ENCODE data around the gene PSMB5.

Gene PSMB5

DNA sequence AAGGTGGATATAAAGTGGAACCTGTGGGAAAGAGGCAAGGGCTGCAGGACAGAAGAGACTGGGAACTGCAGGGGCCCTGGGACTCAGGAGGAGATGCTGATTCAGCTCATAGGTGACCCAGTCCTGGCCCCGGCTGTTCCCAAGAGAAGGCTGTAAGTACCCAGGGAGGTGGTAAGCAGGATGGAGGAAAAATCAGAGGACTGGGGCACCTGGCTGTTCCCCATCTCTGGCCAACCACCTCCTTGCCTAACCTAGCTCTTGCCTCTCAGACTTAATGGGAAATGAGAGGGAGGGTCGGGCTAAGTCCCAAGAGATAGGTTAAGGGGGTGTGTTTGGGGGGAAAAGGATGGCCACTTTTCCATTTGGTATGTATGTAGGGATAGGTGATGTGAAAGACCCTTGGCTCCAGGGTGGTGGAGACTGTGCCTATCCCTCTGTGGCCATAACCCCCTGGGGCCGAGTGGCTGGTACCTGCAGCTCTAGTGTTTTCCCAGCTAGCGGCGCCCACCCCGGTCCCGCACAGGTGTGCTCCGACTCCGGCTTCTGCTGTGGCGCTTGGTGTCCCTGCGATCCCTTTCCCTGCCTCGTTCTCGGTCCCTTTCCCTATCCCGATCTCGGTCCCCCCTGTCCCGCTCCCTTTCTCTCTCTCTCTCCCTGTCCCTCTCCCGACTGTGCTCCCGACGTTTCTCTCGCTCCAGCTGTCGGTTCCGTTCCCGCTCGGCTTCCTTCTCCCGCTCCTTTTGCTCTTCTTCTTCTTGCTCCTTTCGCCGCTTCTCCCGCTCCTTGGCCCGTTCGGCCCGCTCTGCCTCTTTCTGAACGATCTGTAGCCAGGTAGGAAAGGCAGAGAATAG is 24.2 kb upstream of the PSMB5 start:
- DNase-seq, result no peak

DNA sequence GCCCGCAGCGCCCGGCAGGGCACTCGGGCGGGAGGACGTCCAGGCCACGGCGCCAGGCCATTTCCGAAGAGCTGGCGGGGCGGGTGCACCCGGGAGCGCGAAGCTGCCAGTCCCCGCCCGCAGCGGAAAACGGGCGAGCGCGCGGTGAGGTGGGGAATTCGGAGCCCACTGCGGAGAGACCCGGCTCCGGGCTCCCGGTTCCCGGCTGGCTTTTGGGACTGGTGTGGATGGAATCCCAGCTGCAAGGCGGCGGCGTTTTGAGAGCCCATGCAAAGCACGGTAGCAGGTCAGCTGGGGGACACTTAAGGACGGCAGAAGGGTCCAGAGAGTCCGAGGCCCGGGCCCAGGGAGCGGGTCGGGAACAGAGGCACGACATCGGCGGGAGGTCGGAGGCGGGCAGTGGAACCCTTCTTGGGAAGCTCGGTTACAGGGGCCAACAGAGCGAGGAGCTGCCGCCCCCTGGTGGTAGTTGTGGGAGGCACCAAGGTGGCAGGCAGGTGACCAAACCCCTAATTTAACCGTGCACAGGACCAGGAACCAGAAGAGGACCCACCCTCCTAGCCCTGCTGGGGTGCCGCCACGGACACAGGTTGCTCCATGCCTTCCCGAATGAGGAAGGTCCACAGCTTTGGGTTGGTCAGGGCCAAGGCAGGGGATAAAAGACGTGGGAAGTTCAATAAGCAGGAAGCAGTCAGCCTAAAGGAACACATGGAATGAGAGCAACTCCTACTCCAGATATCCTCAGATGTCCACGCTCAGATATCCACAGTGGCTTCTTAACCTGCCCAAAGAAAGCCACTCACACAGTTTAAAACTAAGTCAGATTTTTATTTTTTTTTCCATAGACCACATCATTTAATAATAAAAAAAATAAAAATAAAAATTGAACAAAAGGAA is 23.3 kb upstream of the PSMB5 start:
- DNase-seq, result no peak

DNA sequence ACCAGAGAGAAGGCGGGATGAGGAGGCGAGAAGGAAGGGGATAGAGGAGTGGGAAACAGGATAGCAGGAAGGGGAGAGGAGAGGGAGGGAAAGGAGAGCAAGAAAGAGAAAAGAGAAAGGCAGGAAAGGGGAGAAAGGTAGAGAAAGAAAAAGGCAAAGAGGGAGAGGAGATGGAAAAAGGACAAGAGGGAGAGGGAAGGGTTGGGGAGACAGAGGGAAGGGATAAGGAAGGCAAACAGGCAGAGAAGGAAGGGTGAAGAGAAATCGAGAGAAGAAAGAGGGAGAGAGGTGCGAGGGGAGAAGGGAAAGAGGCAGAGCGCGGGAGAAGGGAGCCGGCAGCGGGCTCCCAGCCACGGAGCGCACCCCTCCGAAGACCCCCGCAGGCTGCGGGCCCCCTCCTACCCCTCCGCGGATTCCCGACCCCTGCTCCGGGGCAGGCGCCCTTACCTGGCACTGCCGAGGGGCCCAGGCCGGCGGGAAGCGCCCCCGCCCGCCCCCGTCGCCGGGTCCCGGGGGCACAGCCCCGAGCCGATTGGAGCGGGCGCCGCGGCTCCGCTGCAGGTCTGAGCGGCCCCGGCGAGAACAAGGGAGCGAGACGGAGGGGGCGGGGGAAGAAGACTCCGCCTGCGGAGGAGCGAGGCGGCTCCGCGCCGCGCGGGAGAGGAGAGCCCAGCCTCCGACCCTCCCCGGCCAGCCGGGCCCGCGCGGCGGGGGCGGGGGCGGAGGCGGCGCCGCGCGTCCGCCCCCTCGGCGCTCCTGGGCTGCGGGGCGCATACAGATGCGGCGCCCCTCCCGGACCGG is 22.5 kb upstream of the PSMB5 start, which contains the start of gene CDH24:
Gene CDH24 (minus strand): TSS at position 565 of the 801 bp plus-strand sequence. CDS start 1,787 bp downstream, outside the sequence.
- DNase-seq, result no peak

DNA sequence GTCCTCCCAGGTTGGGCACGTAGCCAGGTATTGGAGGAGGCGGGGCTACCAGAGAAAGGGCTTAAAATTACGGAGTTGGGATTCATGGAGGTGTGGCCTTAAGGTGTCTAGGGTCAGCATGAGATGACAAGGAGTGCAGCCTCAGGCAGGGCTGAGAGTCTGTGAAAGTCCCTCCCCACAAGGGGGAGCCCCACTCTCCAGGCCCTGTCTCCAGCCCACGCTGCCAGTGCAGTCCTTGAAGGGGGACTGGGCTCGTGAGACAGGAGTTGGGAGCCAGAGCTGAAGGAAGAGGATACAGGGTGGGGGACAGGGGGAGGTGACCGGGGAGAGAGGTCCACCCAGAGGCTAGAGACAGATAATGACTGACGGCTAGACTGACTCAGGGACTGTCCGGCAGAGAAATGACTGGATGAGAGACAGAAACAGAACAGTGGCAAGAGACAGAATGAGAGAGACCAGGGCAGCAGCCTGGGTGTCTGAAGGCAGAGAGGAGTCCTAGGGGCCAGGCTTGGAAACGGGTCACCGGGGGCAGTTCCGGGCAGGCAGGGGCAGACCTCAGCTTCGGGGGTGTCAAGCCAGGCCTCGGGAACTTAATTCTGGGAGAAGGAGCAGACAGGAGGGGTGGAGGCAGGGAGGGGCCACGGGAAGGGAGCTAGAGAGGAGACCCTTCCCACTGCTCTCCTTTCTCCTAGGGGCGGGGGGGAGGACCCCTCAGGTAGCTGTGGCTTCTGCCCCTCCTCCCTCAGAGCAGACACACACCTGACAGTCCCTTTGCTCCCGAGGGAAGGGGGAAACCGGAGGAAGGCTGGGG is 21.6 kb upstream of the PSMB5 start:
- no peak for DNase-seq

DNA sequence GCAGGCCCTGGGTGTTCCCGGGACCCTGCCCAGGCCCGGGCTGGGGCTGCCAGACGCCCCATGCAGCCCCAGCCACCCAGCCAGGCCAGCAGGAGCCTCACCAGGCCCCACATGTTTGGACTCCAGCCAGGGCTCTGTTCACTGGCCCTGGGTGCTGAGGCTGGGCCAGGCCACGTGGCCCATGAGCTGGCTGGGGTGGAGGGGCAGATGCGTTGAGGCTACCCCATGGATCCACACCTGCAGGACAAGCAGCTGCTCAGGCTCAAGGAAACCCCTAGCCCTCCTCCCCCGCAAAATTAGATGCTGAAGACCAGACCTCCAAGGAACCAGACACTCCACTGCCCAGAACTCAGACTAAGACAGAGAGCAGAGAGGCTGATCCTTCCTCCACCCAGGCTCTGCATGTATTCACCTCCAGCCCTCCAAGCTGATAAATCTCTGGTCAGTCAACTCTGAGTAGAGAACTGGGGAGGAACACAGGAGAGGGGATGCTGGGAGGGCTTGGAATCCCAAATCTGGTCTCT is 21.0 kb upstream of the PSMB5 start:
- no peak for DNase-seq

DNA sequence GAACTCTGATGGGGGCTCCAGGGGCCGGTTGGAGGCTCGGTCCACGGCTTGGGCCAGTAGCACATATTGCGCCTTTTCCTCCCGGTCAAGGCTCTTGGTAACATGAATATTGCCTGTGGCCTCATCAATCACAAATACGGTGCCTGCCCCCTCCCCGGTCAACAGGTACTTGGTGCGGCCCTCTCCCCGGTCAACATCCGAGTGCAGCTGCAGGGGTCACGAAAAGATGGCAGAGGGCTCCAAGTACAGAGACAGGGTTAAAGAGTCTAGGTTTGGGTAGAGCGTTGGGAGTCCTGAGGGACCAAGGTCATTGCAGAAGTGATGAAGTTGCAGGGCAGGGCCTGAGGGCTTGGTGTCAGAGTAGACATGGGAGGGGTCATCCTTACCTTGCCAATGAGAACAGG is 20.4 kb upstream of the PSMB5 start:
- no peak for DNase-seq

DNA sequence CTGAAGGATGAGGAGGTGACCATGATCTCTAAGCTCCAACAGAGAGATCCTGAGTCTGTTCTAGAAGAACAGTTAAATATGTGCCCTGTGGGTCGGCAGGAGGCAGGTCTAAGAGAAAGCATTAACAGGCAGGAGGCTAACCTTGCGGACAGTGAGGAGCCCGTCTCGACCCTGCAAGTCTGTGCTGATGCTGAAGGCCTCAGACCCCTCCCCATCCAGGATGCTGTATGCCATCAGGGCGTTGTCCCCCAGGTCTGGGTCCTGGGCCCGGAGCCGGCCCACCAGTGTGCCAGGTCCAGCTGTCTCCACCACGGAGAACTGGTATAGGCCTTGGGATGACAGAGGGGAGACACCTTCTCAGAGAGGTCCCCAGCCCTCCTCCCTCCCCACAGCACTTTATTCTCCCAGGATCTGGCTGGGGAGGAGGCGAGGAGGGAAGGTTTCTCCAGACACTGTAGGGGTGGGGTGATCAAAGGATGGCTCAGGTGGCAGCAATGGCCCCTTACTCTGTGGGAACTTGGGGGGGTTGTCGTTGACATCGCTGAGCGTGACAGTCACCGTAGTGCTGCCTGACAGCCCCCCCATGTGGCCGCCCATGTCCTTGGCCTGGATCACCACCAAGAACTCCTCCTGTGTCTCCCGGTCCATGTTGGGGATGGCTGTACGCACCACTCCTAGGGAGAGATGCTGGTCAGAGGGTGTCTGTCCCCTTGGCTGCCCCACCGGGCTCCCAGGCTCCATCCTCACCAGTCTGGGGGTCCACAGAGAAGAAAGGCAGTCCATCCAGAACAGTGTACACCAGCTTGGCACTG is 19.5 kb upstream of the PSMB5 start:
- DNase-seq, result no peak

DNA sequence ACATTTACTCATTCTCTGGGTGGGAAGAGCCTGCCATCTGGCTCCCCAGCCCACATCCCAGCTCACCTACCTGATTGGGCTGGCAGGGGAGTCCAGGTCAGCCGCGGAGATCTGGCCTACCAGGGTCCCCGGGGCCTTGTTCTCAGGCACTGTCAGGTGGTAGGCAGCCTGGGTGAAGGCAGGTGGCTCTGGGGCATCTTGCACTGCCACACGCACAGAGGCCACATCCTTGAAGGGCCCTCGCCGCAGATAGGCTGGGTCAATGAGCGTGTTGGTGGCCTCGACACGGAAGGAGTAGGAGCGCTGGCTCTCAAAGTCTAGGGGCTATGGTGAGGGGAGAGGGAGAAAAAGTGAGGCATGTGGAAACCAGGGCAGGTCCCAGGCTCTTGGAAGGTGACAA is 18.7 kb upstream of the PSMB5 start:
- no peak for DNase-seq

DNA sequence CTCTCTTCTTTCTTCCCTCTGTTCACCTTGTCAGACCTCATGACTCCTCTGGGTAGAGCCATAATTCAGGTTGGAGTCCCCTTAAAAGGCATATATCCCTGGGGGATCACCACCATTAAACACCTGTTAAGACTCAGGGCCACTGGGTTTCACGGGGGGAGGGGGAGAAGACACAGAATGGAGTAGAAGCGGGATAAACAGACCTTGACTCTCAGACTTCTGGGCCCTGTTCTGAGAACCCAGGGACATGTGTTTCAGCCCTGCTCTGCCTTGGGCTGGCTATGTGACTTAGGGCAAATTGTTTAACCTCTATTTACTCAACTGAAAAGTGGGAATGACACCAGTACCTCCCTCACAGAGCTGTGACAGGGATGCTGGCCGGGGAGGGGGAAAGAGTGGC is 18.0 kb upstream of the PSMB5 start:
- DNase-seq, result no peak

DNA sequence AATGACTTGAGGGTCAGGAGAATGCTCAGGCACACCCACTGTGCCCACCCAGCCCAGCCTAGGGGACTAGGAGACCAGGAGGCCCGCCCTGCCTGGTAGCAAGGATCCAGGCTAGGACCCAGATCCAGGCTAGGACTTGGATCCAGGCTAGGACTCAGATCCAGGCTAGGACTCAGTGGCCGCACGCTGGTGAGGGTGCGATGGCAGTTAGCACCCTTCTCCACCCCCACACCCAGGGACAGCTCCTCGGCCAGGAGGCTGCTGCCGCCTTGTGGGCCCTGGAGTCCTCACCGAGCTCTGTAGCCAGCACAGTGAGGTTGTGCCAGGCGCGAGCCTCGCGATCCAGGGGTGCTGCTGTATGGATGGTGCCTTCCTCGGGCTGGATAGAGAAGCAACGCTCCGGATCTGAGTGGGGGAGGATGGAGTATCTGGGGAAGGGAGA is 17.5 kb upstream of the PSMB5 start:
- no peak for DNase-seq

DNA sequence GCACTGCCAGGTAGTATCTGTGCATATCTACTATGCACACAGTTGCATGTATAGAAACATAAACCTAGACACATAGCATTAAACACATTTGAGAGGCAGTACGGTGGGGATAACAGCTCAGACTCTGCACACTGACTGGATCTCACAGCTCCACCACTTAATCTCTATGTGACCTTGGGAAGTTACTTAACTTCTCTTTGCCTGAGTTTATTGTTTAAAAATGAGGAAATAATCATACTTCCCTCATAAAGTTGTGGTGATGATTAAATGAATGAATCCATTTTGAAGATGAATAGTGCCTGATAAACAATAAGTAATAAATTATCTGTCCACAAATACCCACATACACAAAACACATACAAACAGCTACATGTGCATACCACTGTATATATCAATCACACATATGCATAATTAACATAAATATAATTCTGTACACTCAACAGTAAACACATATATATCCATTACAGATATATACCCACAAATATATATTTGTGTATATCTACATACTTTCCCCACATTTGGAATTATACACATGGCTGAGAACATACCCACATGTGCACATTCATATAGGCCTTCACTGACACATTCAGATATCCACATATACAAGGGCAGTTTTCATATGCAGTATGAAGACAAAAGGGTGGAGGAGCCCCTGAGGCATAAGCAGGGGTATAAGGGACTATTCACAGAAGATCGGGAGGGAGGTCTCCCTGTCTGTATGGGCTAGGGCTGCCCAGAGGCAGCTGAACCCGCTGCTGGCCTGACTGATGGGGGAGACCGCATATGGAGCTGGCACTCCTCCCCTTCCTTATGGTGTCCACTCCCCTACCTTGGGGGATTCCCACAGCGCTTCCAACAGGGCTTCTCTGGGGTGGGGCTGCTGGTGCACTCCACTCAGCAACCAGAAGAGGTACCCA is 16.7 kb upstream of the PSMB5 start:
- DNase-seq, result no peak

DNA sequence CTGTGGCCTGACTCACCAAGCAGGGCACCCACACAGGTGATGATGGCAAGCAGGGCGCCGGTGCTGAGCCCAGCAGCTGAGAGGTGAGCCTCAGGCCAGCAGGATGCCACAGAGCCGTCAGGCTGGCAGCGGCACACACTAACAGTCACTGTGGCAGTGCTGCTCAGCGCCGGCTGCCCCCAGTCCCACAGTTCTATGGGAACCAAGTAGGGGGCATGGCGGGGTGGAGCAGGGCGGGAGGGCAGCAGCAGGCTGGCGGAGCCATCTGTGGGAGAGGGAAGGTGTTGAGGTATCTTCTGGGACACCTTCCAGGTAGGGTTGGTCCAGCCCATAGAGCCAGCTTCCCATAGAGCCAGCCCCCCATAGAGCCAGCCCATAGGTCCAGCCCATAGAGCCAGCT is 14.3 kb upstream of the PSMB5 start:
- no peak for DNase-seq

DNA sequence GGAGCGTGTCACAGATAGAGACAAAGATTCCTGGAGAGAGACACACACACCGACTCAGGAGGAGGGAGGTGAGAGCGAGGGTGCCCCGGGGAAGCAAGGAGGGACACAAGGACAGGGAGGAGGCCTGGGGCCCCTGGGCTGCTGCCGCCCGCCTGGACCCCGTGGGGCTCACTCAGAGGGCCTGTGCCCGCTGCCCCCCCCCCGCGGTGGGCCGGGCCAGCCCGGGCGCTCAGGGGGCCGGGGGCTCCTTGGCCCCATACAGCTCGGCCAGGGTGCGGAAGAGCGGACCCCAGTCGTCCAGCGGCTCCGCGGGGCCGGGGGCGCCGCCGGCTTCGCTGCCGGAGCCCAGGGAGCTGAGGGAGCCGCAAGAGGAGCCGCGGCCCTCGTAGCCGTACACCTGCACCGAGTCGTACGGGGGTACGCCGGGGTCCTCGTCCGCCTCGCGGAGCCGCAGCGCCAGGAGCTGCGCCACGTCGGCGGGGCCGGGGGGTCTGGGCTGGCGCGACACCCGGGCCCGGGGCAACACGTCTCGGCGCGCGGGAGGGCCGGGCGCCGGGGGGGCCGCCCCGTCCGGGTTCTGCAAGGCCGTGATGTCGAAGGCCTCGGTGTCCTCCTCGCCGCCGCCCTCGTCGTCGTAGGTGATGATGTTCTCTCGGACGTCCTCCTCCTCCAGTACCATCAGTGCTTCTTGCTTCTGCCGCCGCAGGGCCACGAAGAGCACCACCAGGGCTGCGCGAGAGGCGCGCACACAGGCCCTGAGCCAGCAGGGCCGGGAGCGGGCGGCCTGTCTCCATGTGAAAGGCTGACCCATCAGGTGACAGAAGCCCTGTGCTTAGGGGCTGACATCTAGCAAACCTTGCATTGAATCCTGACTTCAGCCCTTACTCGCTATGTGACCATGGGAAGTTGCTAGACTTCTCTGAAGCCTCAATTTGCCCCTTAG is 13.3 kb upstream of the PSMB5 start:
- DNase-seq, result no peak

DNA sequence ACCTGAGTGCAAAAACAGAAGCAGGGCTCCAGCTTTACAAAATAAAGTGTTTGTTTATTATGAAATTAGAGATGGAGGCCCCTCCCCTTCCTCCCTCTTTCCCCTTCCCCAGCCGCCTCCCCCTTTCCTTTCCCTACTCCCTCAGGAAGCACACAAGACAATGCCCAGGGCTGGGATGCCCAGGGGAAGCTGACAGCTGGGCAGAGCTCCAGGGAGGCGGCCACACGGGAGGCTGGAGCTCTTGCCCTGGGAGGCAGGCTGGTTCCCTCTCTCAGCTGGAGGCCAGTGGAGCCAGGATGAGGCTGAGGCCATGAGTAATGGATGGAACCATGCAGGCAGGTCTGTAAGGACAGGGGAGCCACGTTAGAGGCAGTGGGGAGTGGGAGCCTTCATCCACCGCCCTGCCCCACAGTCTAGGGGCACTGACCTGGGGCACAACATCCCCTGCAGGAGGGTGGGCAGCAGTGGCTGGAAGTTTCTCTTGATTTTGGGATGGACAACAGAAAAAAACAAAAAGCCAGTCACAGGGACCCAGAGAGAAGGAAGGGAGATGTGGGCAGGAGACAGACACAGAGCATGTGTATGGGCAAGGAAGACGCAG is 12.4 kb upstream of the PSMB5 start:
- no peak for DNase-seq

DNA sequence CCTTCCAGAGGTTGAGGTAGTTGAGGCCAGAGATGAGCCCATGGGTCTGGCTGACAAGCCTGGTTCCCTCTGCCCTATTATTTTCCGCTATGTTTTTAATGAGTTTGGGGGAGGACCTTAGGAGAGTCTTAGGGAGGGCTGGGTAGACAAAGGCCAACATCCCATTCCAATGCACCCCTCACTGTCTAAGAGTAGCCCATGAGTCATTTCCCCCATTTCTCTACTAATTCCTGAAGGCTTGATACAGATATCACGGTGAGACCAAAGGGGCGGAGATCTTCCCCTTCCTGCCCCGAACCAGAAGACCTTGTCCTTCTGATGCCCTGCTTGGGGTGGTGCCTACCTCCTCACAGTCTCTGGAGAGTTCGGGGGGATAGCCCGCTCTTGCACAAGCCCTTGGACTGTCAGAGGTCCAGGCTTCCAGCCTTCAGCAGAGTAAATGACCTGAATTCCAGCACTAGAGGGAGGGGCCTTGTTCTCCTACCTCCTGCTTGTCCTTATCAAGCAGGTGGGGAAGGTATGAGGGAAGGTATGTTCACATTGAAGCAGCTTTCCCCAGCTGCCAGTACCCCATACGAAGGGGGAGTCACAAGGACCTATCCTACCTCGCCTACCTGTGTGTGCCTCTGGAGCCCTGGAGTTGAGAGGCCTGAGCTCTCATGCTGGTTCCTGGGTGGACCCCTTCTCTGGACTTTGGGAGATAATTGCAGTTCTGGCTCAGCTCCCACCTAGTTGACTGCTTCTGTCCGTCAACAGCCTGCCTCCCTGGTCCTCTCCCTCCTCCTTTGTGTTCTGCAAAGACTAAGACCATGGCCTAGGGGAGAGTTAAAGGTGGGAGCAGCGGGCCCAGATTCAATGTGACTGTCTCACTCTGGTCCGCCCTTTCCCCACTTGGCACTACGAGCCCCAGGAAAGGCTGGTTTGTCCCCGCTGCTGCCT is 11.0 kb upstream of the PSMB5 start:
- DNase-seq, result no peak

DNA sequence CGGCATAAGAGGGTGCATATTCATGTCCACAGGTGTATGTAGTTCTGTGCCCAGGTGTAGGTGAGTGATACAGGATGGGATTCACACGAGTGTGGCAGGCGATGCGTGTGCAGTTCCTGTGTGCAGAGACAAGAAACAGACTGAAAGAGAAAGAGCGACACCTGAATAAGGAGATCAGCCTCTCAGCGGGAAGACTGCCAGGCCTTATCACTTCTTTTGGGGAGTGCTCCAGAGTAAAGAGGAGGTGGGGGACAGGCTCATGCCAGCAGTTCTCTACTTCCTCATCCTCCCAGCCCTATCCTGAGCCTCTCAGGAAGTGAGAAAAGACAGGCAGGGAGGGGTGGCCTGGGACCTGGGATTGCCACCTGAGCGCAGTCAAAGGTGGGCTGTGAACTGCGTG is 10.1 kb upstream of the PSMB5 start:
- no peak for DNase-seq

DNA sequence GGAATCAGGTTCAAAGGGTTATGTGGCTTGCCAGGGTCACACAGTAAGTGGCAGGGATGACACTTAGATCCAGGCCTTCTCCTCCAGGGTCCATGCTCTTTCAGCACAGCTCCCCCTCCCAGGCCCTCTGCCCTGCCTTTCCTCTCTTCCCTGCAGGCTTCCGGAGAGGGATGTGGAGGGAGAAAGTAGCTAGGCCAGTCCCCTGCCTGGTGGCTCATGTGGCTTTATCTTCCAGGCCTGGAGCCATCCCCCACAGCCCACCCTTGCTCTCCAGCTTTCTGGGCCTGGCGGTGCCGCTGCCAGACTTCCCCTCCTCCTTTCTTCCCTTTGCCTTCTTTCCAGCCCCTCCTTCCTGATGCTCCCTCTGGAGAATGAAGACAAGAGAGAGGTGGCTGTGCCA is 9.1 kb upstream of the PSMB5 start:
- DNase-seq, result no peak

All from midbrain (tissue), 1 donor.